SW480 (cell line): ENCODE data around the gene UBAP1.
"Not testable (repeated sequence)": the region's sequence is repeated elsewhere in the genome, so short reads cannot be mapped to it uniquely, and the experiment has no call there.

Source experiments
- DNase-seq: peaks from one replicate; pipeline ENCODE4 v3.0.0-alpha.2; 2016; ENCODE audit warnings: low spot score

The UBAP1 gene

DNA sequence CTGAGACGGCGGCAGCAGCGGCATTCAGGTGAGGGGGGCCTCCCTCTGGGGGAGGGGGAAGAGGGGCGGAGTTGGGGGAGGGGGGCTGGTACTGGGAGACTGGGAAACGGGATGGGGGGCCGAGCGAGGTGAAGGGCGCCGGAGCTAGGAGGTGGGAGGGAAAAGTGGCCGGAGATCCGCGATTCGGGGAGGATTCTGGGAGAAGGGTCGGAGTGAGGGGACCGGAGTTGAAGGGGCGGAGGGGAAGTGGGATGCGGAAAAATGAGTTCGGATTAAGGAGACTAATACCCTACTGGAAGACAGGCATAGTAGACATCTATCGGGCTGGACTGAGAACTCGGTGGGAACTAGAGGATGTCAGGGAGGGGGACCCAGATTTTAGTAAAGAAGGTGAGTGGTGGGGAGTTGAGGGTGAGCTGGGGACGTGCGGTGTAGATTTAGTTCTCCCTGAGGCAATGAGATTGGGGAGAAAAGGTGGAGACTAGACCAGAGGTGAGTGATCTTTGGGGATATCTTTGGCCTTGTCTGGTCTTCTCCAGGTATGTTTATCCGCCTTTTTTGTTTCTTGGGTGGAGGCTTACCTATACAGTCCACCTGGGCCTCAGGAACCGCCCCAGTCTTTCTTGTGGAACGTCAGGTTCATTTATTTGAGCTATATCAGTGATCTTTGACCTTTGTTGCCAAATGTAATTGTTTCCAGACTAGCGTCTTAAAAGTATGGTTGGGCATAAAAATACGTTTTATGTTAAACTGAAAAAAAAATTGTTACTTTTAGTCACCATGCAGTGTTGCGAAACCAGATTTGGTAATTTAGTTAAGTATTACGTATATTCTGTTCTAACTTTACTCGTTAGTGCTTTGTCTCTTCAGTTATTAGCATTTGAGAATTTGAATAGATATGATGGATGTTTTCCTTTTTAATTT lies 632 bp downstream of the UBAP1 start:
- DNase-seq, result peak; percentile 55

- DNase-seq, result peak; percentile 49
Measured at GRCh38 chr9:34185778-34186551, 7.1 kb downstream of the UBAP1 start.

GRCh38 chr9:34187891-34188240 lies 9.0 kb downstream of the UBAP1 start:
- DNase-seq, result no peak

GRCh38 chr9:34190996-34191892 lies 12.4 kb downstream of the UBAP1 start:
- peak; percentile 21 for DNase-seq

- no peak for DNase-seq
Measured at GRCh38 chr9:34195143-34195542, 16.3 kb downstream of the UBAP1 start.

GRCh38 chr9:34197286-34197685 lies 18.4 kb downstream of the UBAP1 start:
- not testable (repeated sequence) for DNase-seq

- peak; percentile 30 for DNase-seq
Measured at GRCh38 chr9:34197756-34198711, 19.2 kb downstream of the UBAP1 start.

- no peak for DNase-seq
Measured at GRCh38 chr9:34200092-34200491, 21.2 kb downstream of the UBAP1 start.

DNA sequence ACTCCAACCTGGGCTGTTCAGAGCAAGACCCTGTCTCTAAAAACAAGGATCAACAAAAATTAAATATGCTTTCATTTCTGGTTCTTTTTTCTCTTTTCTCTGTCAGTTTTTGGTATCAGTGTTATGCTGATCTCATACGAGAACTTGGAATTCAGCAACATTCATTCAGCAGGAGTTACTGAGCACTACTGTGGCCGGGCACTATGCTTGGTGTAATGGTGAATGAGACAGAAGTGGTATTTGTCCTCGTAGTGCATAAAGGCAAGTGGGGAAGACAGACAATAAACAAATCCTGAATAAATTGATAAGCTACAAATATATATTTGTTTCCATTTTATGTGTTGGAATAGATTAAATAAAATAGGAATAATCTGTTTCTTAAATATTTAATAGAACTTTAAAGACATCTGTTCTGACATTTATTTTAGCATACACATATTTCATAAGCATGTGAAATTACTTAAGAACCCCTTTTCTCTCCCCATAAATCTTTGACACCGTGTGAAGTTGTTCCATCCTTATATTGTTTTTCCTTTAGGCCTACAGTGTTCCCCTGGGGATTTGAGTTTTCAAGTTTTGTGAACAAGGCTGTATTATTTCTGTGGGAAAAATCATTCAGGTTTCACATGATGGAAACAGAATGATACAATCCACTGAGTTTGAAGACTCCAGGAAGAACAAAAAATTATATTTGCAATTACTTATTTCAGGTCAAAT lies 24.6 kb downstream of the UBAP1 start:
- DNase-seq, result no peak

DNA sequence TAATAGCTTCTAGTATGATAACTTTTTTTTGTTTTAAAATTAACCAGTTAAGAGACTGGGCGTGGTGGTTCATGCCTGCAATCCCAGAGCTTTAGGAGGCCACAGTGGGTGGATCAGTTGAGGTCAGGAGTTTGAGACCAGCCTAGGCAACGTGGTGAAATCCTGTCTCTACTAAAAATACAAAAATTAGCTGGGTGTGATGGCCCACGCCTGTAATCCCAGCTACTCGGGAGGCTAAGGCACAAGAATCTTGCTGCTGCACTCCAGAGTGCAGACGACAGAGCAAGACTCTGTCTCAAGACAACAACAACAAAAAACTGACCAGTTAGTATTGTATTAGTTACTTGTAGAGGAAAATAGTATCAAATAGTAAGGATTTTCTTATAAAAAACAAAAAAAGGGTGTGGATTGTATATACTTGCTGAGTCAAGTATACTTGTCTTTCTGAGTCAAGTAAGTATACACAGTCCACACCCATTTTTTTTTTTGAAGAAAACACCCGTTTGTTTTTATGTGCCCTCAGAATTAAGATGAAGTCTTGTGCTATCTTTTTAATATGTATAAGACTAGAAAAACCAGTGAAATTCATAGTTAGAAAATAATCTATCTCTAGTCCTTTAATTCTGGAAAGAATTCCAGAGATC lies 25.3 kb downstream of the UBAP1 start:
- DNase-seq, result no peak

DNA sequence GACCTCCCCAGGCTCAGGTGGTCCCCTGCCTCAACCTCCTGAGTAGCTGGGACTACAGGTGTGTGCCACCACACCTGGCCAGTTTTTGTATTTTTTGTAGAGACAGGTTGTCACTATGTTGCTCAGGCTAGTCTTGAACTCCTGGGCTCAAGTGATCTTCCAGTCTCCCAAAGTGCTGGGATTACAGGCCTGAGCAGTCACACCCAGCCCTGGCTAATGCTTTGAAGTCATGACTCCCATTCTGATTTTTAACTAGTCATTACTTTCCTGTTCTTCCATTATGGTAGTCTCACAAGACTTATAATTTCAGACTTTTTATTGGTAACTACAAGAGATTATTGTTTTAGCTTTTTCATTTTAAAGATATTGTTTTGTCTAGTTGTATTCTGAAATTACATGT lies 26.3 kb downstream of the UBAP1 start:
- no peak for DNase-seq

DNA sequence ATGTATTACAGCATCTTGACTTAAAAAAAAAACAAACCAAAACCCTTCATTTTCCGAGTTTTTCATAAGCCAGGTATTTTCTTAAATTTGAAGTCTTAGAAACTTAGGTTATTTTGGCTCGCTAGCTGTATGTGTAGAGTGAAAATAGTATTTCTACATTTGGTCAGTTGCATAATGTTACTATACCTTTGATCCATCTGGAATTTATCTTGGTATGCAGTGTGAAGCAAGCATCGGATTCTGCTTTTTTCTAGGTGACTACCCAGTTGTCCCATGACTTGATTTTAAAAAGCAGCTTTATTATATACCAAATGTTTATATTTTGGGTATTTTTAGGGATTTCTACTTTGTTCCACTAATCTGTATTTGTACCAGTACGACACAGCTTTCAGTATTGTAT lies 27.7 kb downstream of the UBAP1 start:
- no peak for DNase-seq

GRCh38 chr9:34211395-34211794 lies 32.6 kb downstream of the UBAP1 start:
- no peak for DNase-seq

DNA sequence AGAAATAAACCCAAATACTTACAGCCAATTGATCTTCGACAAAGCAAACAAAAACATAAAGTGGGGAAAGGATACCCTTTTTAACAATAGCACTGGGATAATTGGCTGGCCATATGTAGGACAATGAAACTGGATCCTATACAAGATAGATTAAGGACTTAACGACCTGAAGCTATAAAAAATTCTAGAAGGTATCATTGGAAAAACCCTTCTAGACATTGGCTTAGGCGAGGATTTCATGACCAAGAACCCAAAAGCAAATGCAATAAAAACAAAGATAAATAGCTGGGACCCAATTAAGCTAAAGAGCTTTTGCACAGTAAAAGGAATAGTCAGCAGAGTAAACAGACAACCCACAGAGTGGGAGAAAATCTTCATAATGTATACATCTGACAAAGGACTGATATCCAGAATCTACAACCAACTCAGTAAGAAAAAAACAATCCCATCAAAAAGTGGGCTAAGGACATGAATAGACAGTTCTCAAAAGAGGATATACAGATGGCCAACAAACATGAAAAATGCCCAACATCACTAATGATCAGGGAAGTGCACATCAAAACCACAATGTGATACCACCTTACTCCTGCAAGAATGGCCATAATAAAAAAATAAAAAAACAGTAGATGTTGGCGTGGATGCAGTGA lies 35.6 kb downstream of the UBAP1 start:
- not testable (repeated sequence) for DNase-seq

GRCh38 chr9:34216325-34216724 lies 37.5 kb downstream of the UBAP1 start:
- DNase-seq, result no peak

- DNase-seq, result not testable (repeated sequence)
Measured at GRCh38 chr9:34217015-34217414, 38.2 kb downstream of the UBAP1 start.

- no peak for DNase-seq
Measured at GRCh38 chr9:34218446-34218845, 39.6 kb downstream of the UBAP1 start.

DNA sequence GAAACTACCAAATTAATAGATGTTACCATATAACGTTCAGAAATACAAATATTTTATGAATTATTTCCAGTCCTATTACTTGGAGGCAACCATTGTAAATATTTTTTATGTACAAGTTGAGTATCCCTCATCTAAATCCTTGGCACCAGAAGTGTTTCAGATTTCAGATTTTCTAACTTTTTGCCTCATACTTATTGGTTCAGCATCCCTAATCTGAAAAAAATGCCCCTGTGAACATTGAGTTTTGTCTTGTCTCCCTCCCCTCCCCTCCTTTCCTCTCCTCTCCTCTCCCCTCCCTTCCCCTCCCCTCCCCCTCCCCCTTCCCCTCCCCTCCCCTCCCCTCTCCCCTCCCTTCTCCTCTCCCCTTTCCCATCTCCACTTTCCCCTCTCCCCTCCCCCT lies 40.6 kb downstream of the UBAP1 start:
- no peak for DNase-seq

DNA sequence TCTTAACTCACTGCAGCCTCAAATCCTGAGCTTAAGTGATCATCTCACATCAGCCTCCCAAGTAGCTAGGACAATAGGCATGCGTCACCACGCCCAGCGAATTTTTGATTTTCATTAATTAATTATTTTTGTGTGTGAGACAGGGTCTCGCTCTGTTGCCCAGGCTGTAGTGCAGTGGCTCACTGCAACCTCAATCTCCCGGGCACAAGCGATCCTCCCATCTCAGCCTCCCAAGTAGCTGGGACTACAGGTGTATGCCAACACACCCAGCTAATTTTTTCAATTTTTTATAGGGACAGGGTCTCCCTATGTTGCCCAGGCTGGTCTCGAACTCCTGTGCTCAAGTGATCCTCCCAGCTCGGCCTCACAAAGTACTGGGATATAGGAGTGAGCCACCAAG lies 41.4 kb downstream of the UBAP1 start:
- DNase-seq, result no peak
